Activated naive CD4-positive, alpha-beta T cell treated with anti-CD3 and anti-CD28 coated beads, Interleukin-2, amount 10 ng/mL, durations not matched to agents 5 hours and 36 hours (primary cell): ENCODE data around the gene UBR3. TPM values are rescaled to one million over a fixed set of nuclear protein-coding genes. Genes with fewer than 3 reads are reported as not detected.

Experiments used
- total RNA-seq, 2 experiments: library from RNA; stranded (reverse); gene quantifications; one replicate each; pipeline ENCODE4 v1.2.3, GENCODE V29; 2021

Gene UBR3, protein sequence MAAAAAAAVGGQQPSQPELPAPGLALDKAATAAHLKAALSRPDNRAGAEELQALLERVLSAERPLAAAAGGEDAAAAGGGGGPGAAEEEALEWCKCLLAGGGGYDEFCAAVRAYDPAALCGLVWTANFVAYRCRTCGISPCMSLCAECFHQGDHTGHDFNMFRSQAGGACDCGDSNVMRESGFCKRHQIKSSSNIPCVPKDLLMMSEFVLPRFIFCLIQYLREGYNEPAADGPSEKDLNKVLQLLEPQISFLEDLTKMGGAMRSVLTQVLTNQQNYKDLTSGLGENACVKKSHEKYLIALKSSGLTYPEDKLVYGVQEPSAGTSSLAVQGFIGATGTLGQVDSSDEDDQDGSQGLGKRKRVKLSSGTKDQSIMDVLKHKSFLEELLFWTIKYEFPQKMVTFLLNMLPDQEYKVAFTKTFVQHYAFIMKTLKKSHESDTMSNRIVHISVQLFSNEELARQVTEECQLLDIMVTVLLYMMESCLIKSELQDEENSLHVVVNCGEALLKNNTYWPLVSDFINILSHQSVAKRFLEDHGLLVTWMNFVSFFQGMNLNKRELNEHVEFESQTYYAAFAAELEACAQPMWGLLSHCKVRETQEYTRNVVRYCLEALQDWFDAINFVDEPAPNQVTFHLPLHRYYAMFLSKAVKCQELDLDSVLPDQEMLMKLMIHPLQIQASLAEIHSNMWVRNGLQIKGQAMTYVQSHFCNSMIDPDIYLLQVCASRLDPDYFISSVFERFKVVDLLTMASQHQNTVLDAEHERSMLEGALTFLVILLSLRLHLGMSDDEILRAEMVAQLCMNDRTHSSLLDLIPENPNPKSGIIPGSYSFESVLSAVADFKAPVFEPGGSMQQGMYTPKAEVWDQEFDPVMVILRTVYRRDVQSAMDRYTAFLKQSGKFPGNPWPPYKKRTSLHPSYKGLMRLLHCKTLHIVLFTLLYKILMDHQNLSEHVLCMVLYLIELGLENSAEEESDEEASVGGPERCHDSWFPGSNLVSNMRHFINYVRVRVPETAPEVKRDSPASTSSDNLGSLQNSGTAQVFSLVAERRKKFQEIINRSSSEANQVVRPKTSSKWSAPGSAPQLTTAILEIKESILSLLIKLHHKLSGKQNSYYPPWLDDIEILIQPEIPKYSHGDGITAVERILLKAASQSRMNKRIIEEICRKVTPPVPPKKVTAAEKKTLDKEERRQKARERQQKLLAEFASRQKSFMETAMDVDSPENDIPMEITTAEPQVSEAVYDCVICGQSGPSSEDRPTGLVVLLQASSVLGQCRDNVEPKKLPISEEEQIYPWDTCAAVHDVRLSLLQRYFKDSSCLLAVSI (N-terminal part only)
- total RNA-seq = 10 to 100 TPM; 21.9 to 22.2 TPM

GRCh38 chr2:169827272-169828140, at the start of gene UBR3:
TSS of gene UBR3 (plus strand) at chr2:169827454. CDS start at chr2:169827508, 54 bp downstream.

DNA sequence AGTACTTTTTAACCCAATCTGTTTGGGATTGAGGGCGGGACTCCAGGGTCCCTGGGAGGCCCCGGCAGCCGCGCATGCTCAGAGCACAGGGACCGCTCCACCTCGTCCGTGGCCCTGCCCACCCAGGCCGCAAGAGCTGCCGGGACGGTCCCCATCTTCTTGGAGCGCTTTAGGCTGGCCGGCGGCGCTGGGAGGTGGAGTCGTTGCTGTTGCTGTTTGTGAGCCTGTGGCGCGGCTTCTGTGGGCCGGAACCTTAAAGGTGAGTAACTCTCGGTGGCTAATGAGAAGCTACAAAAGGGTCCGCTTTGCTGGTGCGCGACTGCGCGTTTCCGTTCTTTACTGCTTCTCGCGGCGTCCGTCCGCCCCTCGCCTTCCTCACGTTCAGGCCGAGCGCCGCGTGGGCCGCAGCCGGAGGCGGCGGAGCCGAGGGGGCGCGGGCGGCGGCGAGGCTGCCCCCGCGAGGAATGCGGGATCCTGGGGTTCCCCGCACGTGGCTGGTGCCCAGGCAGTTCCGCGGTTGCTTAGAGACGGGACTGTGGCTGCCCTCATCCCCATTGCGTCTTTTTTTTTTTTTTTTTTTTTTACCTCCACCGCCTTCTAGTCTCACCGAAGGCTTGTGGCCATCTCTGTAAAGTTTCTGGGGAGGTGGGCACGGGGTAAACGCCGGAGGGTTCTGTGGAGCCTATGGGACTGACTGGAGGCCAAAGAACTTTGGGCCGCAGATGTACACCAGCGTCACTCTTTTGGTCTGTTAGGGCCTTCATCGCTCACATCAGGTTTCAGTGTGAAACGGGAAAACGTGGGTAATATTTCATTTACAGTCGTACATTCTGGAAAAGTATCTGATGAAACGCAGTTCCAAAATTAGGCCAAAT, 28.3 kb upstream of the UBR3 start, which contains the start of gene SSB:
Gene SSB, plus strand, starts transcription at position 154 of the 875 bp plus-strand sequence. CDS start 2,090 bp downstream, outside the sequence.

DNA sequence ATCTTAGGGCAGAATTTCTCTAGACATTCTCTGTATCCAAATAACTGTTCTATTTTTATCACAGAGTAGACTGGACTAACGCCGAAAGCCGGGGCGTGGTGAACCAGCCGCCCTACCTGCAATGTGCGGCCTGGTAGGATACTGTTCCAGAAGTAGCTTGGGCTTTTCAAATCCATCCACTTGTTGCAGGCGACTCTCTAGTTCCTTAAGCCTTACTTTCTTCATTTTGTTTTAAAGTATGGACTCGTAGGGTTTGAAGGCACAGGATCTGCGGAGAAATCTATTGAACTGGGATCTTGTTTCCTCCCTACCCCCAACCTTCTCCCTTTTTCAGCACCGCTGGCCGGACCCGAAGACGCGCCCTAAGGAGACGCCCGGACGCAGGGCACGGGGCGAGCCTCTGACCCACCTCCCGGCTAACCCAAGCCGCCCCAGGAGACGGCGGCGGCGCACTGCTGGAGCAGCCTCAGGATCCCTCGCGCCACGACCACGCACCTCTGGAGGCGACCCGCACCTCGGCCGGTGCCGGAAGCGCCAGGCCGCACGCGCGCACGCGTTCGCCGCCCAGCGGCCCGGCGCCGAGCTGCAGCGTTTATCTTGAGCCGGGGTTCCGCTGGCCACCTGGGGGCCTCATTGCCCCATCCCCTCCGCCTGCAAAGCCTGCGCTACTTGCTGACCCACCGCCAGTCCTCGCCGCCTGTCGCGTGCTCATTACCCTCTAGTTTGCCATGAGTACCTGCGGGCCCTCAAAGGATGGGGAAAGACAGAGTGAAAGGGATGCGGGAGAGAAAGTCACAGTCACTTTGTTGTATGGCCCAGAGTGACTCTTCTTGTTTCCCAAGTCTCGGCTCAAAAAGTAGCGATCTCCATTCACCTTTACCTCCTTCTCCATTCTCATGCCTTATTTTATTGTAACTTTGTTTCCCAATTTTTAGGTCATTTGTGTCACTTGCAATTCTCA, 2.6 kb upstream of the UBR3 start, which contains the start of gene METTL5:
Gene METTL5, minus strand, starts transcription at position 533 of the 961 bp plus-strand sequence. Its CDS starts 308 bp downstream, at position 225.

Other genes starting within 250 kb of the UBR3 start
- 10 to 100 TPM; 55.9 to 59.0 TPM for gene PPIG, start 243.1 kb upstream of the UBR3 start, total RNA-seq
- gene CFAP210, start 133.0 kb upstream of the UBR3 start, total RNA-seq = not detected
- gene PHOSPHO2, start 133.0 kb upstream of the UBR3 start, total RNA-seq = 1 to 10 TPM; 2.5 to 3.5 TPM
- gene KLHL23, start 93.6 kb upstream of the UBR3 start, total RNA-seq = 1 to 10 TPM; 2.6 to 2.9 TPM
- gene SSB, start 28.6 kb upstream of the UBR3 start, total RNA-seq = 10 to 100 TPM; 66.8 to 72.0 TPM
- gene METTL5, start 2.5 kb upstream of the UBR3 start, total RNA-seq = 10 to 100 TPM; 50.5 to 55.7 TPM